ENCODE measurements around the gene REV3L.

REV3L gene

DNA sequence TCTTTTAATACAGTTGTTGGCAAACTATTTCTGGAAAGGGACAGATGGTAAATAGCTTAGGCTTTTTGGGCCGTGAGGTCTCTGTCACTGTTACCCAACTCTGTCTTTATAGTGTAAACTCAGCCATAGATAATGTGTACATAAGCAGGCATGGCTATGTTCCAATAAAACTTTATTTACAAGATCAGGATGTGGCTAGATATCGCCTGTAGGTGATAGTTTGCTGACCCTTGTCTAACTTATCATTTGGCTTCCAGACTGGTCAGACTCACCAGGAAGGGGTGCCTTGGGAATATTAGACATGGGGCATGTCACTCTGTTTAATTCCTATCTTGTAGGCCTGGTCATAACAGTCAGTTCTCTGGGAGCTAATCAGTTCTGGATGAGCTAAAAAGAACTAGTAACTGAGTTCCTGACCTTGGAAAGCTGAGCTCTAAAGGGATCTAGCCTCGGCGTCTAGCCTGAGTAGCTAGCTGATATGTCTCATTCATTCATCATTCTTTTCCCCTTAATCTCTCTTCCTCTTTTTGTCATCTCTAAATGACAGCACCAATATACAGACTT is 232.1 kb downstream of the REV3L start:
- H3K4me3 ChIP-seq (ENCODE audit: low read length), result no peak overlapping the region
- TF ChIP-seq, protein P1, sequence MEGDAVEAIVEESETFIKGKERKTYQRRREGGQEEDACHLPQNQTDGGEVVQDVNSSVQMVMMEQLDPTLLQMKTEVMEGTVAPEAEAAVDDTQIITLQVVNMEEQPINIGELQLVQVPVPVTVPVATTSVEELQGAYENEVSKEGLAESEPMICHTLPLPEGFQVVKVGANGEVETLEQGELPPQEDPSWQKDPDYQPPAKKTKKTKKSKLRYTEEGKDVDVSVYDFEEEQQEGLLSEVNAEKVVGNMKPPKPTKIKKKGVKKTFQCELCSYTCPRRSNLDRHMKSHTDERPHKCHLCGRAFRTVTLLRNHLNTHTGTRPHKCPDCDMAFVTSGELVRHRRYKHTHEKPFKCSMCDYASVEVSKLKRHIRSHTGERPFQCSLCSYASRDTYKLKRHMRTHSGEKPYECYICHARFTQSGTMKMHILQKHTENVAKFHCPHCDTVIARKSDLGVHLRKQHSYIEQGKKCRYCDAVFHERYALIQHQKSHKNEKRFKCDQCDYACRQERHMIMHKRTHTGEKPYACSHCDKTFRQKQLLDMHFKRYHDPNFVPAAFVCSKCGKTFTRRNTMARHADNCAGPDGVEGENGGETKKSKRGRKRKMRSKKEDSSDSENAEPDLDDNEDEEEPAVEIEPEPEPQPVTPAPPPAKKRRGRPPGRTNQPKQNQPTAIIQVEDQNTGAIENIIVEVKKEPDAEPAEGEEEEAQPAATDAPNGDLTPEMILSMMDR (IDR thresholded peaks at IDR 0.05; ENCODE audit: insufficient read depth, low read depth, low read length, missing control alignments), result no peak
- no peak for DNase-seq (ENCODE audit: low read depth)

All from epithelial cell of esophagus (primary cell).